PC-9 (cell line): Measurements from ENCODE around the gene DPYSL5. TPM values are rescaled to one million over a fixed set of nuclear protein-coding genes. Genes with fewer than 3 reads are reported as not detected.
"Not testable (repeated sequence)": the region's sequence is repeated elsewhere in the genome, so short reads cannot be mapped to it uniquely, and the experiment has no call there.

Experiments
- BruUV-seq: library from RNA; stranded (reverse); fragments of 400-500 nt; replicated peaks from 2 replicates; lab custom pipeline; 2021; lab: Mats Ljungman, UMichigan
- CTCF ChIA-PET: fragments of 300-600 bp; sonication (Branson Sonifier 250); formaldehyde crosslinking; loops from one replicate; lab custom pipeline; 2022; ENCODE audit warnings: antibody characterized with exemption; lab: Charles Lee
- POLR2A ChIA-PET: fragments of 300-600 bp; sonication (Branson Sonifier 250); formaldehyde crosslinking; loops from one replicate; lab custom pipeline; 2022; ENCODE audit warnings: antibody characterized with exemption; ENCODE audit not compliant: unreplicated experiment; lab: Charles Lee
- DNase-seq, 2 experiments: peaks; one replicate each; pipeline versions ENCODE4 v3.0.0 to v3.0.0-alpha.2; 2015 to 2022; ENCODE audit warnings: mixed read lengths in 1 of 2
- H2AFZ ChIP-seq: fragments of 200-600 bp; sonication (generic); 2 replicates; pipeline ENCODE4 v1.8.1; 2017; ENCODE audit warnings: antibody characterized with exemption
- H3F3A ChIP-seq: fragments of 200-600 bp; sonication (generic); 2 replicates; pipeline ENCODE4 v1.8.1; 2017; ENCODE audit warnings: antibody characterized with exemption, mild to moderate bottlenecking, low read depth; ENCODE audit not compliant: insufficient read depth
- H3K27ac ChIP-seq: fragments of 200-600 bp; sonication (generic); 2 replicates; pipeline ENCODE4 v1.6.1; 2016; ENCODE audit warnings: mixed run types
- H3K27me3 ChIP-seq: fragments of 200-600 bp; sonication (generic); 2 replicates; pipeline ENCODE4 v1.6.1; 2016; ENCODE audit warnings: low read depth, mixed run types; ENCODE audit not compliant: insufficient read depth
- H3K36me3 ChIP-seq: fragments of 200-600 bp; sonication (generic); 2 replicates; pipeline ENCODE4 v1.6.1; 2016; ENCODE audit warnings: low read depth, mixed run types
- H3K4me1 ChIP-seq: fragments of 200-600 bp; sonication (generic); replicated peaks from 2 replicates; pipeline ENCODE4 v1.6.1; 2016; ENCODE audit warnings: mixed run types; ENCODE audit not compliant: insufficient read depth
- H3K4me2 ChIP-seq: fragments of 200-600 bp; sonication (generic); 2 replicates; pipeline ENCODE4 v1.6.1; 2017; ENCODE audit warnings: mixed run types
- H3K4me3 ChIP-seq: fragments of 200-600 bp; sonication (generic); 2 replicates; pipeline ENCODE4 v1.6.1; 2016; ENCODE audit warnings: mixed run types
- H3K79me2 ChIP-seq: fragments of 200-600 bp; sonication (generic); 2 replicates; pipeline ENCODE4 v1.6.1; 2017; ENCODE audit warnings: low read depth, mixed run types
- H3K9me2 ChIP-seq: fragments of 200-600 bp; sonication (generic); 2 replicates; pipeline ENCODE4 v1.8.1; 2017; ENCODE audit warnings: mild to moderate bottlenecking; ENCODE audit not compliant: insufficient read depth
- H3K9me3 ChIP-seq: fragments of 200-600 bp; sonication (generic); 2 replicates; pipeline ENCODE4 v1.8.1; 2016; ENCODE audit warnings: low read depth; ENCODE audit not compliant: insufficient read depth
- H4K20me1 ChIP-seq: fragments of 200-600 bp; sonication (generic); 2 replicates; pipeline ENCODE4 v1.8.1; 2017; ENCODE audit not compliant: insufficient read depth
- EZH2 ChIP-seq: fragments of 200-600 bp; sonication (generic); IDR thresholded peaks from 2 replicates; pipeline ENCODE4 v1.8.0; 2017; ENCODE audit warnings: antibody characterized with exemption, low read depth
- intact Hi-C: fragments of 100-400 bp; cut with micrococcal nuclease; formaldehyde crosslinking; loops from one replicate; pipeline ENCODE4 v1.10.0; 2022; ENCODE audit not compliant: unreplicated experiment
- total RNA-seq: library from RNA; stranded (reverse); gene quantifications from 2 replicates; pipeline ENCODE4 v1.2.3, GENCODE V29; 2021
- TF ChIP-seq, protein P1 (sequence below): fragments of 200-600 bp; sonication (generic); conservative IDR thresholded peaks from 2 replicates; pipeline ENCODE4 v1.6.1; 2017; ENCODE audit warnings: mixed run types, antibody characterized with exemption, mild to moderate bottlenecking, moderate library complexity

Gene DPYSL5
- total RNA-seq, 1 experiment from 2014 or later: not detected

DNA sequence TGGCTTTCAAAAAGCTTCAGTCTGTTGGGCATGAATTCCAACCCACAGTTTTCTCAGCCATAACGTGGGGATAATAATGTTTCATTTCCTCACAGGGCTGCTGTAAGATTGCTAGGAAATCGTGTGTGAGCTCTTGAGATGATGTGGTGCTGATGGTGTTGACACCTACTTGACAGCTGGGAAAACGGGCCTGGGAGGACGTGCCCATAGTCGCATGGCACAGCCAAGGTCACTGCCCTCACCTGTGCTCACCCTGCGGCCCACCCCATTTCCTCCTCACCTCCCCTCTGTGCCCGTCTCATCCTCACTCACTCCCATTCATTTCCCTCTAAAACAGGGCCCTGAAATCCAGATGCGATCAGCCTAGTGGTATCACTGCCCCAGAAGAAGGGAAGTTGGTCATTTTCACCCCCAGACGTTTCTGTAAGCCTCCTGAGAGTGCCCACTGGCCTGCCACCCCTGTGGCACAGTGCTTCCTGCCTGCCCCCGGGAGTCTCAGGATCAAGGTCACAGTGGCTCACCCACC, 33.0 kb downstream of the DPYSL5 start:
- Histone ChIP-seq H3F3A (no peaks in the 10 kb centered on the region; the same call in 1 of the 2 replicates), H3K9me2 (no peaks in the 10 kb centered on the region), H3K4me2 (no peak overlapping the region), H4K20me1 (no peaks in the 10 kb centered on the region), H3K79me2 (no peaks in the 10 kb centered on the region), H3K27ac (no peak overlapping the region), H2AFZ (no peak overlapping the region), H3K4me3 (no peak overlapping the region), H3K4me1 (no peaks in the 10 kb centered on the region), H3K36me3 (no peaks in the 10 kb centered on the region), H3K9me3 (no peaks in the 10 kb centered on the region), H3K27me3 (peaks cover 71% of the 10 kb centered on the region)
- no TSS peak for BruUV-seq
- ChIA-PET POLR2A (no interaction called here), CTCF (no interaction called here)
- TF ChIP-seq, protein P1, sequence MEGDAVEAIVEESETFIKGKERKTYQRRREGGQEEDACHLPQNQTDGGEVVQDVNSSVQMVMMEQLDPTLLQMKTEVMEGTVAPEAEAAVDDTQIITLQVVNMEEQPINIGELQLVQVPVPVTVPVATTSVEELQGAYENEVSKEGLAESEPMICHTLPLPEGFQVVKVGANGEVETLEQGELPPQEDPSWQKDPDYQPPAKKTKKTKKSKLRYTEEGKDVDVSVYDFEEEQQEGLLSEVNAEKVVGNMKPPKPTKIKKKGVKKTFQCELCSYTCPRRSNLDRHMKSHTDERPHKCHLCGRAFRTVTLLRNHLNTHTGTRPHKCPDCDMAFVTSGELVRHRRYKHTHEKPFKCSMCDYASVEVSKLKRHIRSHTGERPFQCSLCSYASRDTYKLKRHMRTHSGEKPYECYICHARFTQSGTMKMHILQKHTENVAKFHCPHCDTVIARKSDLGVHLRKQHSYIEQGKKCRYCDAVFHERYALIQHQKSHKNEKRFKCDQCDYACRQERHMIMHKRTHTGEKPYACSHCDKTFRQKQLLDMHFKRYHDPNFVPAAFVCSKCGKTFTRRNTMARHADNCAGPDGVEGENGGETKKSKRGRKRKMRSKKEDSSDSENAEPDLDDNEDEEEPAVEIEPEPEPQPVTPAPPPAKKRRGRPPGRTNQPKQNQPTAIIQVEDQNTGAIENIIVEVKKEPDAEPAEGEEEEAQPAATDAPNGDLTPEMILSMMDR: no peak
- no peak for TF ChIP-seq EZH2
- no peak for DNase-seq
- intact Hi-C loops: no loop called here

DNA sequence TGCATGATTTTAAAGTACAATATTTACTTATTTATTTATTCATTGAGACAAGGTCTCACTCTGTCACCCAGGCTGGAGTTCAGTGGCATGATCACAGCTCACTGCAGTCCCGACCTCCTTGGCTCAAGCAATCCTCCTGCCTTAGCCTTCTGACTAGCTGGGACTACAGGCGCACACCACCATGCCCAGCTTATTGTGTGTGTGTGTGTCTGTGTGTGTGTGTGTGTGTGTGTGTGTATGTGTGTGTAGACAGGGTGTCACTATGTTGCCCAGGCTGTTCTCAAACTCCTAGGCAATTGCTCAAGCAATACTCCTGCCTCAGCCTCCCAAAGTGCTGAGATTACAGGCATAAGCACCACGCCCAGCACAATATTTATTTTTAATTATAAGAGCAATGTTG, 34.3 kb downstream of the DPYSL5 start:
- H3K9me3 ChIP-seq, H4K20me1 ChIP-seq, H3K4me1 ChIP-seq, CTCF ChIA-PET, H3K4me2 ChIP-seq, H3K9me2 ChIP-seq, H3K79me2 ChIP-seq, intact Hi-C loops, H3K4me3 ChIP-seq, DNase-seq, H3K36me3 ChIP-seq, BruUV-seq, H3K27ac ChIP-seq, H2AFZ ChIP-seq, H3F3A ChIP-seq: not testable (repeated sequence)
- POLR2A ChIA-PET: interaction anchor here (0.7 kb wide), 1 partner anchor 1760 kb away, joined by 14 read pairs; no protein-coding TSS in a partner anchor
- peaks cover 71% of the 10 kb centered on the region for H3K27me3 ChIP-seq

DNA sequence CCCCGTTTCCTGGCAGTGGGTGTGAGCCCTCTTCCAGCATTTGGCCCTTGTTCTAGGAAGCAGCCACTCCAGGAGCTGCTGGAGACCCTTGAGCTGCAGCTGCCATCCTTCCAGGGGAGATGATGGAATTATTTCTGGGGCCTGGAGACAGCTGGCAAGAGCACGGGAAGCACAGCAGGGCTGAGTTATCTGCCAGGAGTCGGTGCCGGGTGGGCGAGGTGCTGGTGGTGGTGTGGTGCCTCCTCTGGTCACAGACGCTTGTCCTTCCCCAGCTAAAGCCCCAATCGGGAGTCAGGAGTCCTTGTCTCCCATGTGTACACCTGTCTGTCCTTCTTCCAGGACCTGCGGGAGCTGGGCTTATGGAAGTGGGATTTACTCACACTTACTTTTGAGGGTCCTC, 36.0 kb downstream of the DPYSL5 start:
- no peak overlapping the region for H3K27ac ChIP-seq
- intact Hi-C loops: no loop called here
- no TSS peak for BruUV-seq
- peaks cover 76% of the 10 kb centered on the region for H3K27me3 ChIP-seq
- no peaks in the 10 kb centered on the region for H3K9me3 ChIP-seq
- H3K4me3 ChIP-seq: no peak overlapping the region
- DNase-seq: no peak
- H3K4me2 ChIP-seq: no peak overlapping the region
- no peaks in the 10 kb centered on the region for H3K4me1 ChIP-seq
- H4K20me1 ChIP-seq: no peaks in the 10 kb centered on the region
- H2AFZ ChIP-seq: no peak overlapping the region
- no peaks in the 10 kb centered on the region for H3K36me3 ChIP-seq
- H3F3A ChIP-seq: no peaks in the 10 kb centered on the region; the same call in 1 of the 2 replicates
- POLR2A ChIA-PET: no interaction called here
- no peak for TF ChIP-seq EZH2
- TF ChIP-seq, protein P1: no peak
- CTCF ChIA-PET: no interaction called here
- H3K79me2 ChIP-seq: no peaks in the 10 kb centered on the region
- no peaks in the 10 kb centered on the region for H3K9me2 ChIP-seq

DNA sequence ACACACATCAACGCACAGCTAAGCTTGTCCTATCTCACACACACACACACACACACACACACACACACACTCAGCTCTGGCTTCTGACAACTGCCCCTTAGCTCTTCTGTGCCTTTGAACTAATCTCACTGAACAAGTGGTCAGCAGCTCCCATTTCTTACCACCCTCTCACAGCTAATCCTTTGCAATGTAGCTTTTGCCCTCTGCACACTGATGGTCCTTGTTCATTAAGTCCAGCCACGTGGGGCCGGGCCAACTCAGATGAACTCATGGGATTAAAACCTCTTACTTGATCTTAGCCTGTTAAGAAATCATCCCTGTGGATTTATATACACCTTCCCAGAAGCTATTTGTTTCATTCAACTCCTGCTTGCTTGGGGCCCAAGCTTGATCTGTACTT, 36.6 kb downstream of the DPYSL5 start:
- DNase-seq: no peak
- Histone ChIP-seq H3F3A (no peaks in the 10 kb centered on the region; the same call in 1 of the 2 replicates), H3K4me3 (no peak overlapping the region), H3K27me3 (peaks cover 80% of the 10 kb centered on the region), H3K79me2 (no peaks in the 10 kb centered on the region), H3K4me1 (no peaks in the 10 kb centered on the region), H4K20me1 (no peaks in the 10 kb centered on the region), H3K9me2 (no peaks in the 10 kb centered on the region), H3K27ac (no peak overlapping the region), H2AFZ (no peak overlapping the region), H3K9me3 (no peaks in the 10 kb centered on the region), H3K4me2 (no peak overlapping the region), H3K36me3 (no peaks in the 10 kb centered on the region)
- CTCF ChIA-PET: no interaction called here
- TF ChIP-seq, protein P1: no peak
- no peak for TF ChIP-seq EZH2
- intact Hi-C loops: no loop called here
- POLR2A ChIA-PET: no interaction called here
- no TSS peak for BruUV-seq
